HCT116 (cell line): ENCODE results near the gene SGK1. TPM values are rescaled to one million over a fixed set of nuclear protein-coding genes. Genes with fewer than 3 reads are reported as not detected.

Experiments
- ATAC-seq: fragments of 200-7000 bp; cut with Tn5 transposase; 2 replicates; pipeline ENCODE4 v1.9.1; 2020; ENCODE audit warnings: mild to moderate bottlenecking, moderate library complexity
- BruUV-seq: library from RNA; stranded (reverse); fragments of 400-500 nt; replicated peaks from 2 replicates; lab custom pipeline; 2021; lab: Mats Ljungman, UMichigan
- CTCF ChIA-PET: fragments of 300-600 bp; sonication (Branson Sonifier 250); formaldehyde crosslinking; loops from one replicate; lab custom pipeline; 2021; ENCODE audit warnings: antibody characterized with exemption; lab: Charles Lee
- POLR2A ChIA-PET: fragments of 300-600, 350-600 bp; sonication (Branson Sonifier 250); formaldehyde crosslinking; loops from one replicate; lab custom pipeline; 2021; ENCODE audit warnings: antibody characterized with exemption; lab: Charles Lee
- RAD21 ChIA-PET, 2 experiments: fragments of 300-600 bp; sonication (Branson Sonifier 250); formaldehyde crosslinking; loops; one replicate each; lab custom pipeline; 2023; ENCODE audit warnings: low total read pairs in 2 of 2; ENCODE audit not compliant: uncharacterized antibody in 2 of 2, unreplicated experiment in 2 of 2, low non-redundant PET in 1 of 2; lab: Charles Lee
- DNase-seq: peaks from one replicate; pipeline ENCODE4 v3.0.0-alpha.2; 2010; ENCODE audit warnings: low read depth, low spot score
- H2AFZ ChIP-seq: fragments of 200-600 bp; shearing (Covaris generic), sonication (generic); 2 replicates; pipeline ENCODE4 v1.6.1; 2017; ENCODE audit warnings: low read depth, mixed run types, mixed read lengths, antibody characterized with exemption, low read length; ENCODE audit not compliant: poor library complexity, severe bottlenecking
- H3K27ac ChIP-seq: 2 replicates; pipeline ENCODE4 v1.5.1; 2012; ENCODE audit warnings: low read depth, low read length
- H3K27me3 ChIP-seq: fragments of 200-600 bp; sonication (generic); 2 replicates; pipeline ENCODE4 v1.6.1; 2016; ENCODE audit warnings: mixed run types, low read length, mixed read lengths; ENCODE audit not compliant: insufficient read depth
- H3K36me3 ChIP-seq, 2 experiments: fragments of 200-500 bp in 1 of 2; fragments of 200-600 bp in 1 of 2; sonication (Bioruptor generic) in 1 of 2; sonication (generic) in 1 of 2; 2 replicates each; pipeline versions ENCODE4 v1.5.1 to v1.6.1; 2014 to 2016; ENCODE audit warnings: low read length in 2 of 2, inconsistent platforms in 1 of 2, mixed read lengths in 1 of 2, mixed run types in 1 of 2; ENCODE audit not compliant: insufficient read depth in 2 of 2, control insufficient read depth in 1 of 2
- H3K4me1 ChIP-seq, 2 experiments: fragments of 200-600 bp in 1 of 2; sonication (generic) in 1 of 2; 2 replicates each; pipeline versions ENCODE4 v1.5.1 to v1.6.1; 2012 to 2017; ENCODE audit warnings: low read length in 2 of 2, inconsistent platforms in 1 of 2, mild to moderate bottlenecking in 1 of 2, mixed read lengths in 1 of 2, mixed run types in 1 of 2, moderate library complexity in 1 of 2; ENCODE audit not compliant: insufficient read depth in 2 of 2, control insufficient read depth in 1 of 2
- H3K4me2 ChIP-seq: fragments of 200-600 bp; sonication (generic); 2 replicates; pipeline ENCODE4 v1.6.1; 2017; ENCODE audit warnings: mixed run types, low read length, mixed read lengths
- H3K4me3 ChIP-seq, 2 experiments: fragments of 200-600 bp in 1 of 2; sonication (generic) in 1 of 2; replicated peaks in 1 of 2; 2 replicates each; pipeline ENCODE4 v1.5.1; 2011 to 2016; ENCODE audit warnings: low read length in 2 of 2, control low read depth in 1 of 2, low read depth in 1 of 2, mild to moderate bottlenecking in 1 of 2, mixed read lengths in 1 of 2, mixed run types in 1 of 2
- H3K79me2 ChIP-seq: fragments of 200-600 bp; sonication (generic); 2 replicates; pipeline ENCODE4 v1.6.1; 2017; ENCODE audit warnings: mild to moderate bottlenecking, mixed run types, low read length, moderate library complexity, mixed read lengths; ENCODE audit not compliant: insufficient read depth
- H3K9ac ChIP-seq: fragments of 200-600 bp; sonication (generic); 2 replicates; pipeline ENCODE4 v1.6.1; 2016; ENCODE audit warnings: low read length, mixed read lengths
- H3K9me2 ChIP-seq: fragments of 200-600 bp; sonication (generic), shearing (Covaris generic); 2 replicates; pipeline ENCODE4 v1.6.1; 2017; ENCODE audit warnings: mixed run types, mild to moderate bottlenecking, moderate library complexity; ENCODE audit not compliant: insufficient read depth
- H3K9me3 ChIP-seq, 2 experiments: fragments of 200-500 bp in 1 of 2; fragments of 200-600 bp in 1 of 2; sonication (Bioruptor generic) in 1 of 2; sonication (generic) in 1 of 2; 2 replicates each; pipeline ENCODE4 v1.6.1; 2014 to 2017; ENCODE audit warnings: low read length in 2 of 2, mixed read lengths in 2 of 2, inconsistent platforms in 1 of 2, low read depth in 1 of 2, mild to moderate bottlenecking in 1 of 2, mixed run types in 1 of 2, moderate library complexity in 1 of 2; ENCODE audit not compliant: control insufficient read depth in 1 of 2, insufficient read depth in 1 of 2
- H4K20me1 ChIP-seq: fragments of 200-600 bp; sonication (generic), shearing (Covaris generic); 2 replicates; pipeline ENCODE4 v1.6.1; 2017; ENCODE audit warnings: mixed run types, mild to moderate bottlenecking, moderate library complexity; ENCODE audit not compliant: insufficient read depth
- CBX3 ChIP-seq: IDR thresholded peaks from 2 replicates; pipeline ENCODE4 v1.6.1; 2012; ENCODE audit warnings: low read depth
- CEBPB ChIP-seq: IDR thresholded peaks from 2 replicates; pipeline ENCODE4 v1.6.1; 2012; ENCODE audit warnings: low read depth
- EGR1 ChIP-seq: IDR thresholded peaks from 2 replicates; pipeline ENCODE4 v1.6.1; 2012; ENCODE audit warnings: low read depth
- ELF1 ChIP-seq: IDR thresholded peaks from 2 replicates; pipeline ENCODE4 v1.6.1; 2012; ENCODE audit warnings: low read depth, borderline replicate concordance
- EZH2 ChIP-seq: fragments of 200-600 bp; sonication (generic); IDR thresholded peaks from 2 replicates; pipeline ENCODE4 v1.6.1; 2017; ENCODE audit warnings: antibody characterized with exemption, mixed run types
- FOSL1 ChIP-seq: IDR thresholded peaks from 2 replicates; pipeline ENCODE4 v1.6.1; 2012; ENCODE audit warnings: low read depth
- JUND ChIP-seq: IDR thresholded peaks from 2 replicates; pipeline ENCODE4 v1.6.1; 2012
- POLR2AphosphoS5 ChIP-seq: IDR thresholded peaks from 2 replicates; pipeline ENCODE4 v1.6.1; 2011; ENCODE audit warnings: mild to moderate bottlenecking, low read depth, low read length, moderate library complexity
- RAD21 ChIP-seq: IDR thresholded peaks from 2 replicates; pipeline ENCODE4 v1.6.1; 2012; ENCODE audit warnings: low read depth, mild to moderate bottlenecking
- REST ChIP-seq: IDR thresholded peaks from 2 replicates; pipeline ENCODE4 v1.6.1; 2012; ENCODE audit warnings: low read depth
- SIN3A ChIP-seq: IDR thresholded peaks from 2 replicates; pipeline ENCODE4 v1.6.1; 2012; ENCODE audit warnings: low read depth
- TCF7L2 ChIP-seq: IDR thresholded peaks from 2 replicates; pipeline ENCODE4 v1.7.0; 2011; ENCODE audit warnings: borderline replicate concordance, inconsistent platforms; ENCODE audit not compliant: insufficient read depth, insufficient read length; ENCODE audit errors: extremely low read depth
- YY1 ChIP-seq: IDR thresholded peaks from 2 replicates; pipeline ENCODE4 v1.6.1; 2011; ENCODE audit warnings: low read length, low read depth, moderate library complexity, mild to moderate bottlenecking; ENCODE audit not compliant: insufficient replicate concordance; ENCODE audit errors: extremely low read depth
- ZBTB33 ChIP-seq: IDR thresholded peaks from 2 replicates; pipeline ENCODE4 v1.6.1; 2011; ENCODE audit warnings: mild to moderate bottlenecking, low read length, moderate library complexity; ENCODE audit not compliant: insufficient replicate concordance; ENCODE audit errors: extremely low read depth
- ZNF274 ChIP-seq: fragments of 200-500 bp; sonication (Bioruptor generic); IDR thresholded peaks from 2 replicates; pipeline ENCODE4 v1.6.1; 2014; ENCODE audit warnings: mild to moderate bottlenecking, low read depth, low read length, inconsistent platforms
- intact Hi-C: fragments of 100-400 bp; cut with micrococcal nuclease; formaldehyde crosslinking; loops from 2 replicates; pipeline ENCODE4 v1.10.0; 2022
- total RNA-seq: library from RNA; stranded (reverse); gene quantifications from one replicate; pipeline ENCODE4 v1.2.1, GENCODE V29; 2021; ENCODE audit not compliant: unreplicated experiment
- TF ChIP-seq, protein P1 (sequence below): IDR thresholded peaks from 2 replicates; pipeline ENCODE4 v1.6.1; 2012

Gene SGK1
- total RNA-seq, 1 experiment from 2014 or later: 4.5 TPM

DNA sequence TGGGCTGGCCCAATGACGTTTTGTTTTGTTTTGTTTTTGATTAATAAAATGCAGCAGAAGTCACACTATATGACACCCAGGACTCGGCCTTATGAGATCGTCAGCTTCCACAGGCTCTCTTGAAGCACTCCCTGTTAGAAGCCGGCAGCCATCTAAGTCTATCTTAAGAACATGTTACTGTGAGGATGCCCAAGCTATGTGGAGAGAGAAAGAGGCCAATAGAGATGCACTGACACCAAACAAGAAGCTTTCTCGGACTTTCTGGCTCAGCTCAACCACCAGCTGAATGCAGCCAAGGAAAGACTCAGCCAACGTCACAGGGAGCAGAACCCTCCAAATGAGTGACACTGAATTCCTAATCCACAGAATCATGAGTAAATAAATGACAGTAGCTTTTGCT is 14.0 kb downstream of the SGK1 start:
- no peaks in the 10 kb centered on the region for H3K4me1 ChIP-seq
- BruUV-seq: no TSS peak
- ChIA-PET RAD21 (no interaction called here), POLR2A (no interaction called here), CTCF (no interaction called here)
- DNase-seq (no peak), ATAC-seq (no peak)
- no peaks in the 10 kb centered on the region for H3K79me2 ChIP-seq
- intact Hi-C loops: no loop called here
- H3K4me2 ChIP-seq: no peak overlapping the region
- no peak overlapping the region for H2AFZ ChIP-seq
- H3K27me3 ChIP-seq: no peaks in the 10 kb centered on the region; the same call in 1 of the 2 replicates
- no peak overlapping the region for H3K4me3 ChIP-seq
- no peak overlapping the region for H3K27ac ChIP-seq
- H3K9ac ChIP-seq: no peak overlapping the region
- TF ChIP-seq CBX3: no peak
- TF ChIP-seq, all 23 proteins: peak for 0
- no peaks in the 10 kb centered on the region for H3K9me2 ChIP-seq
- no peaks in the 10 kb centered on the region for H3K9me3 ChIP-seq
- no peaks in the 10 kb centered on the region for H3K36me3 ChIP-seq
- H4K20me1 ChIP-seq: no peaks in the 10 kb centered on the region

- BruUV-seq: no TSS peak
- Histone ChIP-seq H2AFZ (no peak overlapping the region), H3K4me3 (no peak overlapping the region), H4K20me1 (no peaks in the 10 kb centered on the region), H3K9me2 (no peaks in the 10 kb centered on the region), H3K9ac (no peak overlapping the region), H3K27ac (no peak overlapping the region), H3K4me2 (no peak overlapping the region), H3K4me1 (peaks cover 0 to 10% of the 10 kb centered on the region in 2 experiments; a peak in 2 of 4 replicates), H3K27me3 (no peaks in the 10 kb centered on the region), H3K36me3 (no peaks in the 10 kb centered on the region), H3K79me2 (no peaks in the 10 kb centered on the region), H3K9me3 (no peaks in the 10 kb centered on the region)
- ChIA-PET POLR2A (interaction anchor here (0.6 kb wide), 1 partner anchor 554 kb away, joined by 4 read pairs; no protein-coding TSS in a partner anchor), CTCF (no interaction called here), RAD21 (no interaction called here)
- no peak for DNase-seq
- intact Hi-C loops: no loop called here
- ATAC-seq: no peak
- TF ChIP-seq CEBPB (no peak), SIN3A (no peak), FOSL1 (no peak), POLR2AphosphoS5 (no peak), EGR1 (no peak), RAD21 (no peak), ZBTB33 (no peak), JUND (no peak), EZH2 (no peak), TCF7L2 (no peak), ELF1 (no peak), REST (no peak), YY1 (no peak), ZNF274 (no peak)
- TF ChIP-seq, protein P1, sequence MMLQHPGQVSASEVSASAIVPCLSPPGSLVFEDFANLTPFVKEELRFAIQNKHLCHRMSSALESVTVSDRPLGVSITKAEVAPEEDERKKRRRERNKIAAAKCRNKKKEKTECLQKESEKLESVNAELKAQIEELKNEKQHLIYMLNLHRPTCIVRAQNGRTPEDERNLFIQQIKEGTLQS: no peak
These were observed 18.7 kb downstream of the SGK1 start for GRCh38 chr6:134299236-134299635.
